ENCODE results near the gene PLEKHF1.

- TF ChIP-seq CTCF (IDR thresholded peaks at IDR 0.05; ENCODE audit: control extremely low read depth in 1 of 3, insufficient read depth in 1 of 3, low read depth in 1 of 3, low read length in 3 of 3), result no peak
- TF ChIP-seq TAF1 (IDR thresholded peaks at IDR 0.05; ENCODE audit: low read depth, low read length), result no peak
- no peak for TF ChIP-seq POLR2A (IDR thresholded peaks at IDR 0.05; ENCODE audit: control extremely low read depth in 1 of 2, low read depth in 2 of 2, low read length in 2 of 2)
- TF ChIP-seq JUND (IDR thresholded peaks at IDR 0.05; ENCODE audit: low read length), result no peak
Observed at GRCh38 chr19:29680447-29680846, 15.2 kb downstream of the PLEKHF1 start.

All from H1 (cell line).